Measurements from ENCODE around the gene ESYT2.

- no peak for TF ChIP-seq GATA3 (IDR thresholded peaks at IDR 0.05; ENCODE audit: low read depth, low read length)
- no peak for TF ChIP-seq GATA2 (IDR thresholded peaks at IDR 0.05; ENCODE audit: low read depth, low read length)
These were observed 3.5 kb downstream of the ESYT2 start for GRCh38 chr7:158825628-158826289.

All from SH-SY5Y (cell line).